Skeletal muscle tissue (tissue), 4 donors: ENCODE results near the gene SPRR1B. TPM values are rescaled to one million over a fixed set of nuclear protein-coding genes. Genes with fewer than 3 reads are reported as not detected.
"Not testable (repeated sequence)": the region's sequence is repeated elsewhere in the genome, so short reads cannot be mapped to it uniquely, and the experiment has no call there.

ENCODE experiments used
- H3K27ac ChIP-seq: one replicate; pipeline ENCODE4 v1.7.0; 2013; ENCODE audit warnings: mild to moderate bottlenecking, low read depth, low read length, inconsistent platforms
- H3K27me3 ChIP-seq, 3 donors: one replicate each; pipeline ENCODE4 v1.7.0; 2013; ENCODE audit warnings: low read length in 3 of 3; ENCODE audit not compliant: control insufficient read depth in 3 of 3, insufficient read depth in 3 of 3
- H3K36me3 ChIP-seq, 3 donors: one replicate each; pipeline ENCODE4 v1.7.0; 2013; ENCODE audit warnings: low read length in 3 of 3; ENCODE audit not compliant: control insufficient read depth in 3 of 3, insufficient read depth in 3 of 3
- H3K4me1 ChIP-seq, 3 donors: one replicate each; pipeline ENCODE4 v1.7.0; 2013; ENCODE audit warnings: low read length in 3 of 3, mild to moderate bottlenecking in 3 of 3; ENCODE audit not compliant: control insufficient read depth in 3 of 3, insufficient read depth in 3 of 3
- H3K4me3 ChIP-seq, 3 donors: one replicate each; pipeline ENCODE4 v1.7.0; 2013; ENCODE audit warnings: low read length in 3 of 3
- H3K9ac ChIP-seq, 3 donors: one replicate each; pipeline ENCODE4 v1.7.0; 2013; ENCODE audit warnings: low read length in 3 of 3, mild to moderate bottlenecking in 3 of 3, moderate library complexity in 2 of 3, low read depth in 1 of 3
- H3K9me3 ChIP-seq, 3 donors: one replicate each; pipeline ENCODE4 v1.7.0; 2013; ENCODE audit warnings: low read length in 3 of 3; ENCODE audit not compliant: control insufficient read depth in 3 of 3
- total RNA-seq: library from RNA; depleted of rRNA; stranded (reverse); fragments of >200 nt; gene quantifications from one replicate; pipeline ENCODE4 v1.2.3, GENCODE V29; 2014
- donor health status: Osteomylitis.

The SPRR1B gene
- total RNA-seq, 1 donor from 2014 or later = not detected

DNA sequence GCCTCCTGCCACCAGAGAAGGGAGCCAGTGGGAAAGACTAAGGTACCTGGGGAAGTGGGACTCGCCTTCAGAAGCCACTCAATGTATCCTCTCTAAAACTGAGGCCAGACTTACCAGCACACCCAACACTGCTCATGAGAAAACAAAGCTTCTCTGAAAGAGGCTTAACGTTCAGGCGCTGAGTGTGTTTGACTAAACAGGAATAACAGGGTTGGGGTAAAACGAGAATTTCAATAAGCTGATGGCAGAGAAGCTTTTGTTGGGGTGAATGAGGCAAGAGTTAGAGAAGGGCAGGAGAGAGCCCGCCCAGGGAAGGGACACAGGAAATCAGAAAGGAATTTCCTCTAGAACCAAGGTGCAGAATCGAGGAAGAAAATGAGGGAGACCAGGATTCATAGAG is 31.2 kb upstream of the SPRR1B start:
- Histone ChIP-seq H3K36me3 (no peaks in the 10 kb centered on the region), H3K4me1 (no peaks in the 10 kb centered on the region), H3K27me3 (no peaks in the 10 kb centered on the region), H3K27ac (no peak overlapping the region), H3K4me3 (no peak overlapping the region), H3K9ac (no peak overlapping the region), H3K9me3 (peaks cover 0 to 3% (median 2%) of the 10 kb centered on the region in 3 donors)

DNA sequence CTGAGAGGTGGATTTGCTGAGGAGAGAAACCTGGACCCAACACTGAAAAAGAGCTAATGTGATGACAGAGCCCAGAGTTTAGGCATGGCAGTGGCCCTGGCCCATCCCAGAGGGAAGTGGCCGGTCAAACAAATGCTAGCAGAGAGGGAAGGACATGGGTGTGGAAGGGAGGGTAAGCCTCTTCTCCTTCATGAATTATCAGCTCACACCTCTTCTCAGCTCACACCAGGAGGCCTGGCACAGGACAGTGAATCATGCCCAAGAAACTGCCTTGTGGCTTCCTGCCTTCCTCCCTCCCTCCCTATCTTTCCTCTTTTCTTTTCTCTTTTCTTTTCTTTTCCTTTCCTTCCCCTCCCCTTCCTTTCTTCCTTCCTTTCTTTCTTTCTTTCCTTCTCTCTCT is 30.7 kb upstream of the SPRR1B start:
- no peaks in the 10 kb centered on the region for H3K4me1 ChIP-seq
- no peak overlapping the region for H3K4me3 ChIP-seq
- no peaks in the 10 kb centered on the region for H3K36me3 ChIP-seq
- H3K9ac ChIP-seq = no peak overlapping the region
- H3K27me3 ChIP-seq = no peaks in the 10 kb centered on the region
- H3K9me3 ChIP-seq = peaks cover 0 to 3% (median 2%) of the 10 kb centered on the region in 3 donors
- H3K27ac ChIP-seq = no peak overlapping the region

DNA sequence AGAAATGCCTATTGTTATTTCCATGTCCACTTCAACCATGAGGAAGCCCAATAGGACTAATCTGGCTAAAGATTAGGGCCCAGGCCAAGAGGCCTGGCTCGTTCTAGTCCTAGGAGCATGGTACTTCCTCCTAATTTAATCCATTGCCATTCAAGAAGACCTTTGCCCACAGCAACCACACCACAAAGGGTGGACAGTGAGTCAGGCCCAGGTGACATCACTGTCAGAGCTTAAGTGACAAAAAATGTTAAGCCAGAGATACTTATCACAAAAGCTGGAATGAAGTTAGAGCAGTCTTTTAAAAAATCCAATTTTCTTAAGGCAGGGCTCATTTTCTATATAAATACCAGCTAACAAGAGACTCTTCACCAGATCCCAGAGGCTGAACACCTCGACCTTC is 29.6 kb upstream of the SPRR1B start, which contains the start of gene SPRR3:
TSS of gene SPRR3 (plus strand) at position 368 of the 400 bp plus-strand sequence. CDS start 1,272 bp downstream, outside the sequence.
- Histone ChIP-seq H3K4me3 (no peak within 1 kb of the TSS), H3K27me3 (no peaks in the 10 kb centered on the region), H3K9me3 (peaks cover 0 to 2% (median 0%) of the 10 kb centered on the region in 3 donors), H3K36me3 (no peaks in the 10 kb centered on the region), H3K9ac (no peak within 1 kb of the TSS), H3K4me1 (no peaks in the 10 kb centered on the region), H3K27ac (no peak within 1 kb of the TSS)

DNA sequence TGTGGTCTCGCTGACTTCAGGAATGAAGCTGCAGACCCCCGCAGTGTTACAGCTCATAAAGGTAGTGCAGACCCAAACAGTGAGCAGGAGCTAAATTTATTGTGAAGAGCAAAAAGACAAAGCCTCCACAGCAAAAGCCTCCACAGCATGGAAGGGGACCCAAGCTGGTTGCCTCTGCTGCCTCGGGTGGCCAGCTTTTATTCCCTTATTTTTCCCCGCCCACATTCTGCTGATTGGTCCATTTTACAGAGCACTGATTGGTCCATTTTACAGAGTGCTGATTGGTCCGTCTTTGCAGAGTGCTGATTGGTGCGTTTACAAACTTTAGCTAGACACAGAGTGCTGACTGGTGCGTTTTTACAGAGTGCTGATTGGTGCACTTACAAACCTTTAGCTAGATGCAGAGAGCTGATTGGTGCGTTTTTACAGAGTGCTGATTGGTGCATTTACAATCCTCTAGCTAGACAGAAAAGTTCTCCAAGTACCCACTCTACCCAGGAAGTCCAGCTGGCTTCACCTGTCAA is 19.7 kb upstream of the SPRR1B start:
- not testable (repeated sequence) for H3K4me1 ChIP-seq, H3K4me3 ChIP-seq, H3K27me3 ChIP-seq, H3K9ac ChIP-seq, H3K9me3 ChIP-seq, H3K36me3 ChIP-seq, H3K27ac ChIP-seq

DNA sequence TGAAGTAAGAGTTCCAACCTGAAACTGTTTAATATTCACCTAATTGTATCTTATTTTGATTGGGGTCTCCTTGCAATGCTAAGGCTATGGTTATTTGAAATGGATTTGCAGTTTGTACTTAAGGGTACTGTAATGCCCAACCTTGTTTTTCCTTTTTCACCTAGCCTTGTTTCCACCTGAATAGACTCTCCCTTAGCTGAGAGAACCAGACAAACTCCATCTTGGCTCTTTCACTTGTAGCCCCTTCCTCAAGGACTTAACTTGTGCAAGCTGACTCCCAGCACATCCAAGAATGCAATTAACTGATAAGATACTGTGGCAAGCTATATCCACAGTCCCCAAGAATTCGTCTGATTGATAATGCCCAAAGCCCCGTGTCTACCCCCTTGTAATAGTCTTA is 9.2 kb upstream of the SPRR1B start:
- H3K9ac ChIP-seq, H3K9me3 ChIP-seq, H3K27me3 ChIP-seq, H3K36me3 ChIP-seq, H3K4me1 ChIP-seq, H3K4me3 ChIP-seq, H3K27ac ChIP-seq: not testable (repeated sequence)

DNA sequence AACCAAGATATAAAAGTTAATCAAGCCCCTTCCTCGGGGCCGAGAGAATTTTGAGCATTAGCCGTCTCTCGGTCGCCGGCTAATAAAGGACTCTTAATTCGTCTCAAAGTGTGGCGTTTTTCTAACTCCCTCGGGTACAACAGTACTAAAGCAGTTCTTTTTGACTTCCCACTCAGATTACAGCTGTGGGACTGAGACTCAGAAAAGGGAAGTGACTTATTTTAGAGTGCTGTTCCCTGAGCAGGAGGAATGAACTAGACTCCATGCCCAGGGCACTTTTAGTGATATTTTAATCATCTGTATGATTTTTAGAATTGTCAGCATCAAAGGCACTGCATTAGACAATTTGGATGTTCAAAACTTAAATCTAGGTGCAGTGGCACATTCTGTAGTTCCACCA is 8.7 kb upstream of the SPRR1B start:
- H3K9me3 ChIP-seq = not testable (repeated sequence)

DNA sequence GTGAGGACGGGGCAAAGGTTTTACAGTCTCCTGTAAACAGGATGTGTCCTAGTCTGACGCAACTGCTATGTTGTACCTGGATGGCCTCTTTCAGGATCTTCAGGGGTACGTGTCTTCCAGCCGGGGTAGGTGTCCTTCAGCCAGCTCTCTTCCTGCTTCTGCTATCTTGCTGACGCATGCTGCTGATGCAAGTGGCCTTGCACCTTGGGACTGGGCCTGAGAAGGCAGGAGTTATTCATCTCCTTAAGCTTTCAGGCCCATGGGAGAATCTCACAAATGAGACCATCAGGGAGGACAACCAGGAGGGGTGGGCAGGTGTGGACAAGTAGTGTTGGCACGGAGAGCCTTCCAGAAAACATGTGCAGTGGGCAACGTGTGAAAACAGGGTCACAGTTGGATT is 7.9 kb upstream of the SPRR1B start:
- no peaks in the 10 kb centered on the region for H3K4me1 ChIP-seq

More for the DNA sequence above, 8.7 kb upstream of the SPRR1B start:
- H3K9ac ChIP-seq, H3K27me3 ChIP-seq, H3K36me3 ChIP-seq, H3K27ac ChIP-seq, H3K4me1 ChIP-seq, H3K4me3 ChIP-seq: not testable (repeated sequence)

DNA sequence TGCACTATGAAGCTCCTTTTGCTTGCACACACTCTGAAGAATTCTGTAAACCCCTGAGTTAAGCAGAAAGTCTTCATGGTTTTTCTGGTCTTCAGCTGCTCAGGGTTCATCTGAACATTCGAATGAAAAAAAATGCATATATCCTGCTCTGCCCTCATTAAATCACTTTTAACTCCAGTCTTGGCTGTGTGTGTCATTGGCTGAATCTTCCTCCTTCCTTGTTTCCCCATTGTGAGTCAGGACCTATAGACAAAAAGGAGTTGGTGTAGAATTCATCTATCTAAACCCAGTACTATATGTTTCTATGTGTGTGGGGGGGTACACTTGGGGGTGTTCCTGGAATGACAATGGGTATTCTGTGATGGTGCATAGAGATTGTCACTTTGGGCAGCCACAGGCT is 6.6 kb upstream of the SPRR1B start:
- H3K9me3 ChIP-seq = peaks cover 0 to 2% (median 0%) of the 10 kb centered on the region in 3 donors
- H3K27ac ChIP-seq = no peak overlapping the region
- H3K27me3 ChIP-seq = no peaks in the 10 kb centered on the region
- H3K4me1 ChIP-seq = no peaks in the 10 kb centered on the region
- no peak overlapping the region for H3K4me3 ChIP-seq
- H3K9ac ChIP-seq = no peak overlapping the region
- H3K36me3 ChIP-seq = no peaks in the 10 kb centered on the region

More for the DNA sequence above, 7.9 kb upstream of the SPRR1B start:
- Histone ChIP-seq H3K4me3 (no peak overlapping the region), H3K9me3 (peaks cover 0 to 2% (median 0%) of the 10 kb centered on the region in 3 donors), H3K27ac (no peak overlapping the region), H3K36me3 (no peaks in the 10 kb centered on the region), H3K9ac (no peak overlapping the region), H3K27me3 (no peaks in the 10 kb centered on the region)

DNA sequence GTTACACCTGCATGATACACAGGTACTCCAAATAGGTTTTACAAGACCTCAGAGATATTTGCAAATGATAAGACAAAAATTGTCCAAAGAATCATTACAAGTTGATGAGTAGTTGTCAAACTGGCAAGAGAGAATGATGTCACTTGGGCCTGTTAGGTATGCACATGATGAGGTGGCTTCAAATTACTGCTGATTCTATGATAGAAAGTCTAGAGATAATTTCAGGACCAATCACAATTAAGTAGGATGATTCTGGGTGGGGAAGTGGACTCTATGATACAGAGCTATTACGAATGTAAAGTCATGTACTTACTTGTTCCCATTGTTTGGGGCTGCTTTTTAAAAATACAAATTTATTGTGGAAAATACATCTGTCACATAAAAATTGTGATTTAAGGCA is 5.2 kb upstream of the SPRR1B start:
- H3K4me3 ChIP-seq = no peak overlapping the region
- H3K9me3 ChIP-seq = peaks cover 0 to 2% (median 0%) of the 10 kb centered on the region in 3 donors
- H3K4me1 ChIP-seq = no peaks in the 10 kb centered on the region
- no peak overlapping the region for H3K27ac ChIP-seq
- H3K27me3 ChIP-seq = no peaks in the 10 kb centered on the region
- no peaks in the 10 kb centered on the region for H3K36me3 ChIP-seq
- no peak overlapping the region for H3K9ac ChIP-seq

DNA sequence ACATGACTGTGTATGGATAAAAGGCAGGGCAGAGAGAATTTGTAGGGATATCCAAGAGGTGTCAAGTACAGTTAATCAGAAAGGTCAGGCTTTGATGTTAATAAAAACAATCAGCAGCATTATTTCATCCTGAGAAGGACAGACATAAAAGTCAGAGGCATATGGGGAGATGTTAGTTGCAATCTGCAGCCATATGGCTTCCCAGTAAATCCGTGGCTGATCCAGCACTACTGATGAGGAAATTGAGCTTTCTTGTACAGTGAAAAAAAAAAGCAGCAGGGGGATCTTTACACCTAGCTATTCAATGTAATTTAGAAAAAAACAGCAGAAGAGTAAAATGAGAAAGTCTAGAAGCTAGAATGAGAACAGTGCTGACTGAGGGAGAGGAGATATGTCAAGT is 2.2 kb upstream of the SPRR1B start:
- no peak overlapping the region for H3K4me3 ChIP-seq
- no peaks in the 10 kb centered on the region for H3K36me3 ChIP-seq
- H3K27me3 ChIP-seq = no peaks in the 10 kb centered on the region
- H3K27ac ChIP-seq = no peak overlapping the region
- H3K9me3 ChIP-seq = peaks cover 0 to 2% (median 0%) of the 10 kb centered on the region in 3 donors
- H3K9ac ChIP-seq = no peak overlapping the region
- no peaks in the 10 kb centered on the region for H3K4me1 ChIP-seq
